Liver (tissue), 9 donors: ENCODE results near the gene ABTB2. TPM values are rescaled to one million over a fixed set of nuclear protein-coding genes. Genes with fewer than 3 reads are reported as not detected.

ENCODE experiments used
- DNase-seq: peaks from one replicate; pipeline ENCODE4 v3.0.0-alpha.2; 2017; ENCODE audit warnings: low spot score
- H3K27ac ChIP-seq, 2 donors: one replicate each; pipeline ENCODE4 v1.7.0; 2013; ENCODE audit warnings: inconsistent platforms in 2 of 2, low read length in 2 of 2, control low read depth in 1 of 2, low read depth in 1 of 2, mild to moderate bottlenecking in 1 of 2
- H3K27me3 ChIP-seq, 4 donors: one replicate each; pipeline versions ENCODE4 v1.6.1 to v1.7.0; 2013; ENCODE audit warnings: low read length in 3 of 4, inconsistent platforms in 1 of 4, mild to moderate bottlenecking in 1 of 4, moderate library complexity in 1 of 4; ENCODE audit not compliant: control insufficient read depth in 4 of 4, insufficient read depth in 4 of 4
- H3K36me3 ChIP-seq, 4 donors: one replicate each; pipeline versions ENCODE4 v1.6.1 to v1.7.0; 2013; ENCODE audit warnings: low read length in 3 of 4, mild to moderate bottlenecking in 3 of 4, low read depth in 1 of 4, moderate library complexity in 1 of 4; ENCODE audit not compliant: control insufficient read depth in 4 of 4, insufficient read depth in 3 of 4
- H3K4me1 ChIP-seq, 4 donors: one replicate each; pipeline versions ENCODE4 v1.6.1 to v1.7.0; 2013; ENCODE audit warnings: low read length in 3 of 4, mild to moderate bottlenecking in 3 of 4, moderate library complexity in 1 of 4; ENCODE audit not compliant: control insufficient read depth in 4 of 4, insufficient read depth in 4 of 4
- H3K4me3 ChIP-seq, 3 donors: one replicate each; pipeline versions ENCODE4 v1.6.1 to v1.7.0; 2013; ENCODE audit warnings: low read length in 3 of 3, control low read depth in 1 of 3, low read depth in 1 of 3, mild to moderate bottlenecking in 1 of 3
- H3K9ac ChIP-seq, 2 donors: one replicate each; pipeline ENCODE4 v1.7.0; 2013; ENCODE audit warnings: low read length in 2 of 2, mild to moderate bottlenecking in 2 of 2, moderate library complexity in 2 of 2, control low read depth in 1 of 2, low read depth in 1 of 2
- H3K9me3 ChIP-seq, 4 donors: one replicate each; pipeline versions ENCODE4 v1.6.1 to v1.7.0; 2013; ENCODE audit warnings: low read length in 3 of 4; ENCODE audit not compliant: control insufficient read depth in 4 of 4
- CTCF ChIP-seq: fragments of 150-350 bp; IDR thresholded peaks from 2 replicates; pipeline ENCODE4 v1.5.1; 2017; ENCODE audit warnings: improper control_type of control experiment, low read depth, low read length; ENCODE audit not compliant: missing input control
- EGR1 ChIP-seq, 2 donors: IDR thresholded peaks; 2 replicates each; pipeline ENCODE4 v1.6.1; 2016 to 2018; ENCODE audit warnings: antibody characterized with exemption in 2 of 2, low read depth in 2 of 2
- FOXA1 ChIP-seq: IDR thresholded peaks from 2 replicates; pipeline ENCODE4 v1.6.1; 2016; ENCODE audit warnings: antibody characterized with exemption
- FOXA2 ChIP-seq: IDR thresholded peaks from 2 replicates; pipeline ENCODE4 v1.6.1; 2016; ENCODE audit warnings: antibody characterized with exemption
- GABPA ChIP-seq, 2 donors: IDR thresholded peaks in 1 of 2; conservative IDR thresholded peaks in 1 of 2; 2 replicates each; pipeline ENCODE4 v1.6.1; 2016; ENCODE audit warnings: antibody characterized with exemption in 2 of 2, mild to moderate bottlenecking in 1 of 2, moderate library complexity in 1 of 2
- HNF4A ChIP-seq, 2 donors: conservative IDR thresholded peaks; 2 replicates each; pipeline ENCODE4 v1.6.1; 2016; ENCODE audit warnings: antibody characterized with exemption in 2 of 2, mild to moderate bottlenecking in 2 of 2
- HNF4G ChIP-seq: IDR thresholded peaks from 2 replicates; pipeline ENCODE4 v1.6.1; 2016; ENCODE audit warnings: antibody characterized with exemption
- JUND ChIP-seq, 2 donors: IDR thresholded peaks; 2 replicates each; pipeline ENCODE4 v1.6.1; 2016; ENCODE audit warnings: antibody characterized with exemption in 2 of 2
- MAX ChIP-seq: IDR thresholded peaks from 2 replicates; pipeline ENCODE4 v1.6.1; 2016; ENCODE audit warnings: antibody characterized with exemption
- RAD21 ChIP-seq, 2 donors: IDR thresholded peaks; 2 replicates each; pipeline ENCODE4 v1.6.1; 2016; ENCODE audit warnings: antibody characterized with exemption in 2 of 2, mild to moderate bottlenecking in 2 of 2
- REST ChIP-seq: IDR thresholded peaks from 2 replicates; pipeline ENCODE4 v1.6.1; 2016; ENCODE audit warnings: antibody characterized with exemption, mild to moderate bottlenecking
- RXRA ChIP-seq, 2 donors: IDR thresholded peaks; 2 replicates each; pipeline ENCODE4 v1.6.1; 2017 to 2018; ENCODE audit warnings: antibody characterized with exemption in 2 of 2, mild to moderate bottlenecking in 1 of 2
- SP1 ChIP-seq: IDR thresholded peaks from 2 replicates; pipeline ENCODE4 v1.6.1; 2018; ENCODE audit warnings: antibody characterized with exemption, mild to moderate bottlenecking
- TAF1 ChIP-seq: conservative IDR thresholded peaks from 2 replicates; pipeline ENCODE4 v1.6.1; 2016; ENCODE audit warnings: antibody characterized with exemption, mild to moderate bottlenecking
- YY1 ChIP-seq: IDR thresholded peaks from 2 replicates; pipeline ENCODE4 v1.6.1; 2016; ENCODE audit warnings: antibody characterized with exemption, mild to moderate bottlenecking
- ZBTB33 ChIP-seq: IDR thresholded peaks from 2 replicates; pipeline ENCODE4 v1.6.1; 2016; ENCODE audit warnings: antibody characterized with exemption
- WGBS: extraction: QIAGEN DNeasy Blood & Tissue Kit; methylation state at CpG from one replicate; pipeline ENCODE4 v1.1.7; 2013; 5-methylcytosine and 5-hydroxymethylcytosine counted together
- polyA plus RNA-seq, 2 donors: library from polyadenylated mRNA; stranded (reverse) in 1 of 2; unstranded in 1 of 2; fragments of 200-250 nt in 1 of 2; fragments of >200 nt in 1 of 2; fragmentation: Nextera tagmentation in 1 of 2; extraction: Ambion mirVana in 1 of 2; gene quantifications; one replicate each; pipeline versions ENCODE4 v1.2.1 to v1.2.3, GENCODE V29; 2013 to 2015
- total RNA-seq, 2 donors: library from RNA; depleted of rRNA; stranded (reverse); fragments of >200 nt; gene quantifications; one replicate each; pipeline ENCODE4 v1.2.3, GENCODE V29; 2014
- donor health status: healthy.
- donor health status: healthy.
- donor health status: healthy.
- donor health status: healthy.
- donor health status: healthy.

Gene ABTB2
- total and polyA plus RNA-seq, 4 donors, result 2.4 to 8.9 (median 6.1) TPM

- WGBS, result 86% methylated on average over 9 of the region's 9 CpGs
- H3K4me1 ChIP-seq, result peaks cover 0 to 19% (median 2%) of the 10 kb centered on the region in 4 donors
- peak overlapping the region in 1 of 2 donors; percentile 13 for H3K27ac ChIP-seq
These were observed 173.9 kb downstream of the ABTB2 start for GRCh38 chr11:34183848-34184391.

GRCh38 chr11:34182921-34183685 is 174.7 kb downstream of the ABTB2 start:
- Histone ChIP-seq H3K27me3 (no peaks in the 10 kb centered on the region), H3K27ac (peak overlapping the region in 1 of 2 donors; percentile 13), H3K4me3 (no peak overlapping the region), H3K36me3 (no peaks in the 10 kb centered on the region), H3K4me1 (peaks cover 0 to 16% (median 2%) of the 10 kb centered on the region in 4 donors), H3K9ac (no peak overlapping the region), H3K9me3 (no peaks in the 10 kb centered on the region)
- WGBS, result 93% methylated on average over 13 of the region's 13 CpGs
- no peak for TF ChIP-seq GABPA (IDR thresholded peaks at IDR 0.05 in 1 of 2, conservative IDR thresholded peaks at IDR 0.05 in 1 of 2)
- TF ChIP-seq MAX, result no peak
- no peak for TF ChIP-seq EGR1 (IDR thresholded peaks at IDR 0.05; ENCODE audit: low read depth in 2 of 2)
- no peak for TF ChIP-seq TAF1
- no peak for TF ChIP-seq REST
- no peak for TF ChIP-seq YY1
- no peak for TF ChIP-seq RXRA (IDR thresholded peaks at IDR 0.05)
- TF ChIP-seq HNF4A (conservative IDR thresholded peaks at IDR 0.05), result no peak
- DNase-seq, result no peak

More at GRCh38 chr11:34183848-34184391, 173.9 kb downstream of the ABTB2 start:
- no peak overlapping the region for H3K9ac ChIP-seq
- H3K27me3 ChIP-seq, result no peaks in the 10 kb centered on the region
- TF ChIP-seq RXRA (IDR thresholded peaks at IDR 0.05) (no peak), SP1 (no peak), RAD21 (IDR thresholded peaks at IDR 0.05) (peak in 1 of 2 donors; percentile 15), EGR1 (IDR thresholded peaks at IDR 0.05; ENCODE audit: low read depth in 2 of 2) (no peak), GABPA (IDR thresholded peaks at IDR 0.05 in 1 of 2, conservative IDR thresholded peaks at IDR 0.05 in 1 of 2) (no peak), FOXA1 (no peak), MAX (no peak), CTCF (no peak), FOXA2 (no peak), HNF4A (conservative IDR thresholded peaks at IDR 0.05) (peak in 1 of 2 donors; percentile 23), JUND (IDR thresholded peaks at IDR 0.05) (no peak), ZBTB33 (no peak), HNF4G (no peak), YY1 (no peak)
- no peaks in the 10 kb centered on the region for H3K36me3 ChIP-seq
- no peaks in the 10 kb centered on the region for H3K9me3 ChIP-seq
- no peak for DNase-seq
- no peak overlapping the region for H3K4me3 ChIP-seq
